GM18508 (cell line): ENCODE measurements around the gene ANXA1.

ENCODE experiments used
- ATAC-seq: cut with Tn5 transposase; IDR thresholded peaks from one replicate; pipeline ENCODE4 v1.9.1; 2021; ENCODE audit warnings: moderate number of reproducible peaks; ENCODE audit not compliant: insufficient read depth, unreplicated experiment

The ANXA1 gene

DNA sequence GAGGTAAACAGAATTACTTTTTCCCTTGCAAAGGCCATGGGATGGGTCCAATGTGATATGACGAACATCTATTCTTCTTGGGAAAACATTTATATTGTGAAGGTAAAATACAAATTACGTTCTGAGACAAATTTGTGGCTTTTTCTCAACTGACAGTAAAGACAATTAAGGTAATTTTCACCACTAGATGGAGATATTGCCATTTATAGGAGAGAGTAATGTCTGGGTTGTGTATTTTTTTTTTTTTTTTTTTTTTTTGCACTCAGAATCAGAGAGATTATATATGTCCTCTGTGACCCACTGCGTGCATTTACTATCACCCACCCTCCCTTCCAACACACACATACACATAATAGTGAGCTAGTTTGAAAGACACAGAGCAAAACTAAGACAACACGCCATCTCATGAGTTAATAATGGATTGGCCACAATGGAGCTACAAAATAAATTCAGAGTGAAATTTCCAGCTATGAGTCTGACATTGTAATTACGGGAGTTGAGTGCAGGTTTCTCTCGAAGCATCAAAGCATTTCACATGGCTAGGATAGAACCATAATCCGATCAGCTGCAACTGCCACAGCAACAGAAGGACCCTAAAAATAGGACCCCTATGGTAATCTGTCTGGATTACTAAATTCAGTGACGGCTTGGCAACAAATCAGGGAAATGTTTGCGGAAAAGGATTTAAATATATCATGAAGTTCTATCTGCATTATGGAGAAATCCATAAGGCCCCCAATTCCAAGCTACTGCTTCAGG lies 49.2 kb downstream of the ANXA1 start:
- ATAC-seq = no peak

DNA sequence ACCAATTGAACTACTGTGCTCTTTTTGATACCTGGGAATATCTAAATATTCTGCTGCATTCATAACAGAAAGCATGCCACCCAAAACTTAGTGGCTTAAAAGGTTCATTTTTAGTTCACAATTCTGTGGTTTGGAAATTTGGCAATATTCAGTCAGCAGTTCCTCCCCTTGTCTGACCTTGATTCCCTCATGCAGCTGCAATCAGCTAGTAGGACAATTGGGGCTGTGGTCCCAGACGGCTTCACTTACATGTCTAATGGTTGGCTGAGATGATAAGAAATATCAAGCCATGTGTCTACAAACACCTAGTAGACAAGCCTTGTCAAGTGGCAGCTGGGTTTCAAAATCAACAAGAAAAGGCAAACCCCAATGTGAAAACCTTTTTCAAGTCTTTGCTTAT lies 51.3 kb downstream of the ANXA1 start:
- ATAC-seq = no peak

GRCh38 chr9:73204936-73205335 lies 53.3 kb downstream of the ANXA1 start:
- ATAC-seq = no peak

GRCh38 chr9:73206851-73207250 lies 55.2 kb downstream of the ANXA1 start:
- no peak for ATAC-seq

DNA sequence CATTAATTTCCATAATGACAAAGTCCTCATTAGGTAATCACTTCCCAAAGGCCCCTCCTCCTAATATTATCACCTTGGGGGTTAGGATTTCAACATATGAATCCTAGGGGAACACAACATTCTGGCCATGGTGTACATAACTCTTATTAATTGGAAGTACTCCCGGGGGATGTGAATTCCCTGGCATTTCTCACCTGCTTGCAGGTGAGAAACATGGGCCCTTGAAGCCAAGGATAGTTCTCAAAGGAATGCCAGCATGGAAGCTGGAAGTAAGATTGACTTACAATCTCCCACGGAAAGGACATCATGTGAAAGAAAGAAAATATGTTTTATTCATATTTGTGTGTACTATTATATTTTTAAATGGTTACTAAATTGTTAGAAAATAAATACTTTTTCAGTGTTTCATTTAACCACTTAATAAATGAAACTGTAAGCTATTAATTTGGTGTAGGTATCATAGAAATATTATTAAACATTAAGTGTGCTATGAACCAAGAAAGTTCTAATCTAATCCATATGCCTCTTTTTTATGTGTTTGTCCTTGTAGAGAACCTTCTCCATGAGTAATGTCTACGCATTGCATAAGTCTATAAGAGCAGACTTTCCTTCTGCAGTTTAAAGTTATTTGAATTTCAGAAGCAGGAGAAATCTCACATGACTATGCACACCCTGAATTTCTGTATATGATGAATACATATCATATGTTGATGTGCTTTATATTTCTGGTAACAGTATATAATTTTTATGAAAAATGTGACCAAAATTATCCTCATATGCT lies 59.4 kb downstream of the ANXA1 start:
- ATAC-seq = no peak

DNA sequence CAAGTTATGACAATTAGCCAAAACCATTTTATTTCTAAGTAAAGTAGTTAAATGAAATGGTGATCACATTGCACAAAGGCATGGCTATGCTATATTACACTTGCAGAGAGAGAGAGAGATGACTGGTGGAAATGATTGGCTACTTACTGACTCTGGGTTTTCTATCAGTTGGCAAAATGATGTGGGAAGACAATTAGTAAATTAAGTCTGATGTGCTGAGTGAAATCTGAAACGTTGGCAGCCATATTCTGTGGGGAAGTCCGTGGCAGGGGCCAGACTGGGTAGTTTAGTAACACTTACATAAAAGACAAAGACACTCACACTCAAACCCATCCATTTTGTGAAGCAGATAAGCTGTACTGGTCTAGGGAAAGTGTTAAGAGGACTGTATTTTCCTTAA lies 61.6 kb downstream of the ANXA1 start:
- ATAC-seq = no peak

DNA sequence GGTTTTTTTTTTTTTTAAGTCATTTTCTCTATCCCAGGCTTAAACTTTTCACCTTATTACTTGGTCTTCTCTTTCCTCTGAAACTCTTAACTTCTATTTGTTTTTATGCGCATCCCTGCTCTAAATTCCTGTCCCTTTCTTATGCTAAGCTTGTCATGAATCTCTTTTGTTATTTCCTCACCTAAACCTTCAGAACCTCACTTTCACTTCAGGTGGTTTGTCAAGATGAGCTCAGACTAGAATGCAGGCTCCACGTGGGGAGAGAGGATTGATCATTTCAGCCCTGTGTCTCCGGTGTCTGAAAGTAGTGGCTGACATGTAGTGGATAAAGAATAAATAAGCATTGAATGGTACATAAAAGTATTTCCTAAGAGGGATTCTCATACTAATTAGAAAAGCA lies 63.6 kb downstream of the ANXA1 start:
- no peak for ATAC-seq

DNA sequence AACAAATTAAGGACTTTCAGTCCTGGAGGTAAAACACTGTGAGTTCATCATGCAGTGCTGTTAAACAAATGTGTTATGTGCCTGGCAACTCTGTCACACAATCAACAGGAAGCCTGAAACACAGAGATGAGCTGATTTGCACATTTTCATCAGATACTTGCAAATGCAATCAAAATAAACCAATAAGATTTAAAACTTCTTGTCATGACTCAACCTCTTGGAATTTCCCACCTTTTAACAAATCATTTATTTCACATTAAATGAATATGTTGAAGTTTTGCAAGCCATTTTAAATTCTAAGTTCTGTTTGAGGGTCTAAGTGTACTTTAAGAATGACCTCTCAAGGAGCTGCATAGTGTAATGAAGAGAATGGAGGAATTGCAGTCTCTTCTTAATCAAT lies 64.4 kb downstream of the ANXA1 start:
- ATAC-seq = no peak
